GM12801 (cell line): Measurements from ENCODE around the gene FGFR3.

Experiments used
- CTCF ChIP-seq: IDR thresholded peaks from one replicate; pipeline ENCODE4 v1.5.1; 2011; ENCODE audit warnings: control low read depth; ENCODE audit not compliant: insufficient read length; ENCODE audit errors: extremely low read depth

FGFR3 gene

GRCh38 chr4:1851160-1851559, 58.1 kb downstream of the FGFR3 start:
- TF ChIP-seq CTCF = no peak

- TF ChIP-seq CTCF = no peak
Observed at GRCh38 chr4:1851575-1852410, 58.7 kb downstream of the FGFR3 start.

GRCh38 chr4:1852904-1853623, 60.0 kb downstream of the FGFR3 start:
- no peak for TF ChIP-seq CTCF

- no peak for TF ChIP-seq CTCF
Observed at GRCh38 chr4:1854752-1855151, 61.7 kb downstream of the FGFR3 start.

- no peak for TF ChIP-seq CTCF
Observed at GRCh38 chr4:1855333-1856070, 62.4 kb downstream of the FGFR3 start.

GRCh38 chr4:1856071-1856942, 63.2 kb downstream of the FGFR3 start, which contains the start of gene LETM1:
Gene LETM1 (minus strand): TSS chr4:1856156. CDS start chr4:1855950, 206 bp downstream.
- TF ChIP-seq CTCF = no peak
